Neuronal stem cell (in vitro differentiated cells): ENCODE results near the gene SLC19A1.

Source experiments
- DNase-seq: peaks from one replicate; pipeline ENCODE4 v3.0.0-alpha.2; 2013; ENCODE audit warnings: low spot score
- H2AFZ ChIP-seq: one replicate; pipeline ENCODE4 v1.6.1; 2013; ENCODE audit warnings: mild to moderate bottlenecking, low read length, inconsistent platforms
- H2AK5ac ChIP-seq: 2 replicates; pipeline ENCODE4 v1.6.1; 2013; ENCODE audit warnings: low read depth, mild to moderate bottlenecking, inconsistent platforms, low read length, moderate library complexity, mixed read lengths
- H2BK120ac ChIP-seq: 2 replicates; pipeline ENCODE4 v1.6.1; 2013; ENCODE audit warnings: low read depth, mild to moderate bottlenecking, inconsistent platforms, low read length, moderate library complexity, mixed read lengths
- H2BK12ac ChIP-seq: one replicate; pipeline ENCODE4 v1.6.1; 2013; ENCODE audit warnings: low read length, inconsistent platforms
- H2BK15ac ChIP-seq: 2 replicates; pipeline ENCODE4 v1.6.1; 2013; ENCODE audit warnings: mild to moderate bottlenecking, low read length, inconsistent platforms, mixed read lengths
- H2BK5ac ChIP-seq: one replicate; pipeline ENCODE4 v1.6.1; 2013; ENCODE audit warnings: inconsistent platforms, mild to moderate bottlenecking, low read length, moderate library complexity
- H3K14ac ChIP-seq: one replicate; pipeline ENCODE4 v1.6.1; 2013; ENCODE audit warnings: low read length, inconsistent platforms
- H3K18ac ChIP-seq: 2 replicates; pipeline ENCODE4 v1.6.1; 2013; ENCODE audit warnings: low read length, inconsistent platforms
- H3K23ac ChIP-seq: 2 replicates; pipeline ENCODE4 v1.6.1; 2013; ENCODE audit warnings: low read depth, mild to moderate bottlenecking, mixed read lengths, low read length, inconsistent platforms; ENCODE audit not compliant: poor library complexity
- H3K27ac ChIP-seq: replicated peaks from 3 replicates; pipeline ENCODE4 v1.5.1; 2013; ENCODE audit warnings: low read length, inconsistent platforms
- H3K27me3 ChIP-seq, 3 experiments: 2 replicates each; pipeline ENCODE4 v1.6.1; 2013; ENCODE audit warnings: low read length in 3 of 3, mild to moderate bottlenecking in 2 of 3, inconsistent platforms in 1 of 3, low read depth in 1 of 3, mixed read lengths in 1 of 3, moderate library complexity in 1 of 3; ENCODE audit not compliant: control insufficient read depth in 3 of 3, insufficient read depth in 3 of 3
- H3K36me3 ChIP-seq, 2 donors: replicated peaks in 1 of 2; 2 replicates each; pipeline ENCODE4 v1.6.1; 2013; ENCODE audit warnings: low read length in 2 of 2; ENCODE audit not compliant: control insufficient read depth in 2 of 2, insufficient read depth in 2 of 2
- H3K4ac ChIP-seq: 2 replicates; pipeline ENCODE4 v1.6.1; 2013; ENCODE audit warnings: inconsistent platforms, mild to moderate bottlenecking, low read length, moderate library complexity
- H3K4me1 ChIP-seq, 2 donors: 1 replicate in 1 of 2; 2 replicates in 1 of 2; pipeline ENCODE4 v1.6.1; 2013; ENCODE audit warnings: low read length in 2 of 2, low read depth in 1 of 2; ENCODE audit not compliant: control insufficient read depth in 2 of 2, insufficient read depth in 1 of 2
- H3K4me2 ChIP-seq: one replicate; pipeline ENCODE4 v1.6.1; 2013; ENCODE audit warnings: mild to moderate bottlenecking, low read length, inconsistent platforms; ENCODE audit not compliant: insufficient read depth, poor library complexity, severe bottlenecking
- H3K4me3 ChIP-seq, 2 donors: 2 replicates each; pipeline ENCODE4 v1.5.1; 2013; ENCODE audit warnings: low read length in 2 of 2, mild to moderate bottlenecking in 2 of 2, inconsistent platforms in 1 of 2, moderate library complexity in 1 of 2
- H3K79me1 ChIP-seq: one replicate; pipeline ENCODE4 v1.6.1; 2013; ENCODE audit warnings: low read depth, mild to moderate bottlenecking, inconsistent platforms, low read length, moderate library complexity
- H3K9ac ChIP-seq: one replicate; pipeline ENCODE4 v1.6.1; 2013; ENCODE audit warnings: mild to moderate bottlenecking, low read depth, low read length, inconsistent platforms; ENCODE audit not compliant: poor library complexity
- H3K9me3 ChIP-seq, 2 donors: replicated peaks in 1 of 2; 2 replicates each; pipeline versions ENCODE3 to v1.6.1; 2013; ENCODE audit warnings: low read length in 2 of 2, mild to moderate bottlenecking in 2 of 2, inconsistent platforms in 1 of 2, low read depth in 1 of 2, mixed read lengths in 1 of 2, moderate library complexity in 1 of 2; ENCODE audit not compliant: control insufficient read depth in 2 of 2, insufficient read depth in 1 of 2
- H4K8ac ChIP-seq: one replicate; pipeline ENCODE4 v1.6.1; 2013; ENCODE audit warnings: low read depth, mild to moderate bottlenecking, inconsistent platforms, low read length, moderate library complexity
- H4K91ac ChIP-seq: one replicate; pipeline ENCODE4 v1.6.1; 2013; ENCODE audit warnings: low read length, low read depth, mild to moderate bottlenecking, inconsistent platforms; ENCODE audit not compliant: poor library complexity
- WGBS, 2 donors: extraction: QIAGEN DNeasy Blood & Tissue Kit; methylation state at CpG; one replicate each; pipeline ENCODE4 v1.1.7; 2013; ENCODE audit warnings: missing lambda C conversion rate in 2 of 2, mixed read lengths in 1 of 2; ENCODE audit not compliant: insufficient read length in 2 of 2, insufficient replicate concordance in 1 of 2; ENCODE audit errors: extremely low coverage in 2 of 2; 5-methylcytosine and 5-hydroxymethylcytosine counted together

SLC19A1 gene

DNA sequence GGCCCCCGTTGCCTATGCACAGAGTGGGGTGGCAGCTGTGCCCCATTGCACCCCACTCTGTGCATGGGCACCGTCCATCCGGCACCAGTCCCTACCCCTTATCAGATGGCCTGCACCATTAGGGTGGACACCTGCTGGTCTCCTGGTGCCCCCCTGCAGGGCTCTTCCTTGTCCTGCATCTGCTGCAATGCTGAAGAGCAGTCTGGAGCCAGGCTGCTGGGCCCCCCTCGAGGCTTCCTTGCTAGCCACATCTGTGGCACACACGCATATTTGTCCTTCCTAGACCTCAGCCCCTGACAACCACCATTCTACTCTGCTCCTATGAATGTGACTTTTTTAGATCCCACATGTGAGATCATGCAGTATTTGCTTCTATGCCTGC, 80.9 kb downstream of the SLC19A1 start:
- no peak for DNase-seq
- H3K9me3 ChIP-seq, result peaks cover 17% of the 10 kb centered on the region in 2 donors
- H2AK5ac ChIP-seq, result no peak overlapping the region
- no CpG with 5 or more reads among the region's 5 CpGs for WGBS, 2 donors
- no peak overlapping the region for H3K27ac ChIP-seq
- H4K8ac ChIP-seq, result no peak overlapping the region
- no peak overlapping the region for H2AFZ ChIP-seq
- H3K4me2 ChIP-seq, result no peak overlapping the region
- no peak overlapping the region for H2BK5ac ChIP-seq
- peaks cover 0 to 2% of the 10 kb centered on the region in 2 donors for H3K36me3 ChIP-seq
- H3K27me3 ChIP-seq, result peaks cover 0 to 52% (median 0%) of the 10 kb centered on the region in 3 experiments
- no peak overlapping the region for H4K91ac ChIP-seq
- H3K4me1 ChIP-seq, result peaks cover 0 to 4% of the 10 kb centered on the region in 2 donors
- H3K9ac ChIP-seq, result no peak overlapping the region
- no peak overlapping the region for H3K4me3 ChIP-seq
- H2BK120ac ChIP-seq, result no peak overlapping the region
- H3K23ac ChIP-seq, result no peak overlapping the region
- H3K79me1 ChIP-seq, result peaks cover 13% of the 10 kb centered on the region
- H3K18ac ChIP-seq, result no peak overlapping the region
- H2BK12ac ChIP-seq, result no peak overlapping the region
- H3K14ac ChIP-seq, result no peak overlapping the region
- H2BK15ac ChIP-seq, result no peak overlapping the region
- H3K4ac ChIP-seq, result no peak overlapping the region

DNA sequence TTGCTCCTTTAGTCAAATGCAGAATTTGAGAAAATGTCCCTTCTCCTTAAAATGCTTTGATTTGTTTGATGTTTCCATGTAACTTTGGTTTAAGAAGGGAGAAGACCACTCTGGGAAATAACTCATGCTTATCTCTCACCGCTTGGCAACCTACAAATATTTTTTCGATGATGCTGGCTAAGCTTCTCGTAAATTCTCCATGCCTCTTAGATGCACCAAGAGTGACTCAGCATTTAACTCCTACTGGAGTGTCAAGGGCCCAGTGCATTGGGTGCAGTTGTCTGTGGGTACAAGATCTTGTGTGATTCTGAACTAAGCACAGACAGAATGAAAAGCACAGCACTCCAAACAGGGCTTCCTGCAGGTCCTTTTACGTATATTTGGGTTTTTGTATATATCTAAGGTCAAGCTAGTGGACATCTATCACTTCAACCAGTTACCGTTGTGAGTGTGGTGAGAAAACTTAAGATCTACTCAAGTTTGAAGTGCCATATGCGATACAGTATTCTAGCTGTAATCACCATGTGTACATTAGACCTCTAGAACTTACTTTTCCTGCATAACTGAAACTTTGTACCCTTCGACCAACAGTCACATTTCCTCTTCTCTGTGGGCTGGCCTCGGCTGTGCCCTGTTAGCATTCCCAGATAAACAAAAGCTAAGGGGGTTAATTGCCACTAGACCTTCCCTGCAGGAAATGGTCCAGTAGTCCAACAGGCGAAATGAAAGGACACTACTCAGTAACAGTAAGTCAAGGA, 81.5 kb downstream of the SLC19A1 start:
- Histone ChIP-seq H2BK15ac (no peak overlapping the region), H2AK5ac (no peak overlapping the region), H2AFZ (no peak overlapping the region), H3K36me3 (peaks cover 0 to 2% of the 10 kb centered on the region in 2 donors), H4K8ac (no peak overlapping the region), H3K9ac (no peak overlapping the region), H3K14ac (no peak overlapping the region), H3K4me1 (peaks cover 0 to 4% of the 10 kb centered on the region in 2 donors), H3K27ac (no peak overlapping the region), H3K4me3 (no peak overlapping the region), H3K27me3 (peaks cover 0 to 46% (median 0%) of the 10 kb centered on the region in 3 experiments), H3K4me2 (no peak overlapping the region), H3K4ac (no peak overlapping the region), H3K9me3 (peaks cover 17% of the 10 kb centered on the region in 2 donors), H3K18ac (no peak overlapping the region), H3K79me1 (peaks cover 13% of the 10 kb centered on the region), H2BK120ac (no peak overlapping the region), H2BK5ac (no peak overlapping the region), H4K91ac (no peak overlapping the region), H3K23ac (no peak overlapping the region), H2BK12ac (no peak overlapping the region)
- no CpG with 5 or more reads among the region's 9 CpGs for WGBS, 2 donors
- no peak for DNase-seq

DNA sequence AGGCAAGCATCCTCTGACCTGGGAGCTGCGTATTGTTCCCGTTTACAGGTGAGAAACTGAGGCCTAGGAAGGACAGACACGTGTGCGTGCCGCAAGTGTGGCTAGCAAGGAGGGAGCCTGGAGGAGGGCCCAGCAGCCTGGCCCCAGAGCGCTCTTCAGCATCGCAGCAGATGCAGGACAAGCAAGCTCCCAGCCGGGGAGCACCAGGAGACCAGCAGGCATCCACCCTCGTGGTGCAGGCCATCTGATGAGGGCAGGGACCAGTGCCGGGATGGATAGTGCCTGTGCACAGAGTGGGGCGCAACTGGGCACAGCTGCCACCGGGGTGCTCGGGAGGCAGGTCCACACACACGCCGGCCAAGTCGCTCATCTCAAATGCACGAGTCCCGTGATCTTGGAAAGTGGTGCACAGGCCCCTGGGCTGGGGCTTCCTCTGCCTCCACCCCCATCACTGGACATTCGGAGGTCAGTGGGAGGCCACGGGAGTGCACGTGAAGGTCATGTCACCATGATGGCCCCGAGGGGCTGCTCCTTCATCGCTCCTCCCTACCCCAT, 82.2 kb downstream of the SLC19A1 start:
- H3K4me2 ChIP-seq, result no peak overlapping the region
- H3K79me1 ChIP-seq, result peaks cover 13% of the 10 kb centered on the region
- WGBS, 2 donors, result no CpG with 5 or more reads among the region's 23 CpGs
- DNase-seq, result no peak
- H3K9me3 ChIP-seq, result peaks cover 17% of the 10 kb centered on the region in 2 donors
- no peak overlapping the region for H2AFZ ChIP-seq
- H3K4ac ChIP-seq, result no peak overlapping the region
- peak overlapping the region; percentile 55 for H3K9ac ChIP-seq
- H3K4me3 ChIP-seq, result no peak overlapping the region
- H2AK5ac ChIP-seq, result no peak overlapping the region
- H2BK120ac ChIP-seq, result no peak overlapping the region
- peaks cover 0 to 2% of the 10 kb centered on the region in 2 donors for H3K36me3 ChIP-seq
- peaks cover 0 to 39% (median 0%) of the 10 kb centered on the region in 3 experiments for H3K27me3 ChIP-seq
- H2BK12ac ChIP-seq, result no peak overlapping the region
- H3K27ac ChIP-seq, result no peak overlapping the region
- H4K8ac ChIP-seq, result no peak overlapping the region
- no peak overlapping the region for H3K14ac ChIP-seq
- H4K91ac ChIP-seq, result no peak overlapping the region
- H3K4me1 ChIP-seq, result peaks cover 0 to 4% of the 10 kb centered on the region in 2 donors
- H2BK5ac ChIP-seq, result peak overlapping the region; percentile 66
- no peak overlapping the region for H2BK15ac ChIP-seq
- H3K18ac ChIP-seq, result peak overlapping the region; percentile 57
- H3K23ac ChIP-seq, result peak overlapping the region; percentile 95
